Measurements from ENCODE around the gene PEF1. TPM values are rescaled to one million over a fixed set of nuclear protein-coding genes. Genes with fewer than 3 reads are reported as not detected.

The PEF1 gene
- total and polyA plus RNA-seq, 4 donors: 75.1 to 103 (median 80.8) TPM

- Histone ChIP-seq H3K4me3 (no peak overlapping the region), H3K36me3 (ENCODE audit: control insufficient read depth in 4 of 4, insufficient read depth in 4 of 4, low read length in 4 of 4) (peaks cover 0 to 21% (median 4%) of the 10 kb centered on the region in 4 donors), H3K27ac (ENCODE audit: low read depth in 1 of 2, low read length in 1 of 2) (no peak overlapping the region), H3K4me1 (ENCODE audit: control insufficient read depth in 5 of 5, insufficient read depth in 5 of 5, low read length in 5 of 5) (peaks cover 0 to 14% (median 0%) of the 10 kb centered on the region in 5 donors), H3K27me3 (ENCODE audit: control insufficient read depth in 3 of 3, insufficient read depth in 3 of 3, low read length in 2 of 3) (no peaks in the 10 kb centered on the region), H3K9me3 (ENCODE audit: control insufficient read depth in 4 of 4, insufficient read depth in 3 of 4, low read length in 3 of 4) (no peaks in the 10 kb centered on the region), H3K9ac (ENCODE audit: insufficient read depth in 1 of 2, low read length in 2 of 2) (no peak overlapping the region)
- WGBS, 2 donors: 89 to 94% methylated on average over 6 of the region's 6 CpGs
- no peak for TF ChIP-seq CTCF (IDR thresholded peaks at IDR 0.05; ENCODE audit: control extremely low read depth, extremely low read depth)
- no peak for ATAC-seq (ENCODE audit: insufficient read depth, low FRiP score)
- DNase-seq: no peak
Measured at GRCh38 chr1:31661856-31662255, 17.2 kb upstream of the PEF1 start.

- TF ChIP-seq CTCF (IDR thresholded peaks at IDR 0.05; ENCODE audit: control extremely low read depth, extremely low read depth): no peak
- H3K27me3 ChIP-seq (ENCODE audit: control insufficient read depth in 3 of 3, insufficient read depth in 3 of 3, low read length in 2 of 3): no peaks in the 10 kb centered on the region
- no peak for DNase-seq
- no peak for ATAC-seq (ENCODE audit: insufficient read depth, low FRiP score)
- peaks cover 0 to 16% (median 6%) of the 10 kb centered on the region in 4 donors for H3K36me3 ChIP-seq (ENCODE audit: control insufficient read depth in 4 of 4, insufficient read depth in 4 of 4, low read length in 4 of 4)
- peaks cover 0 to 7% (median 0%) of the 10 kb centered on the region in 5 donors for H3K4me1 ChIP-seq (ENCODE audit: control insufficient read depth in 5 of 5, insufficient read depth in 5 of 5, low read length in 5 of 5)
- H3K9me3 ChIP-seq (ENCODE audit: control insufficient read depth in 4 of 4, insufficient read depth in 3 of 4, low read length in 3 of 4): no peaks in the 10 kb centered on the region
- H3K27ac ChIP-seq (ENCODE audit: low read depth in 1 of 2, low read length in 1 of 2): no peak overlapping the region
- 95 to 98% methylated on average over 4 of the region's 4 CpGs for WGBS, 2 donors
- H3K9ac ChIP-seq (ENCODE audit: insufficient read depth in 1 of 2, low read length in 2 of 2): no peak overlapping the region
- H3K4me3 ChIP-seq: no peak overlapping the region
Measured at GRCh38 chr1:31660871-31661455, 16.3 kb upstream of the PEF1 start.

- no peak overlapping the region for H3K4me3 ChIP-seq
- WGBS, 2 donors: 83 to 90% methylated on average over 3 of the region's 3 CpGs
- no peak overlapping the region for H3K9ac ChIP-seq (ENCODE audit: insufficient read depth in 1 of 2, low read length in 2 of 2)
- H3K36me3 ChIP-seq (ENCODE audit: control insufficient read depth in 4 of 4, insufficient read depth in 4 of 4, low read length in 4 of 4): peaks cover 0 to 17% (median 7%) of the 10 kb centered on the region in 4 donors
- H3K9me3 ChIP-seq (ENCODE audit: control insufficient read depth in 4 of 4, insufficient read depth in 3 of 4, low read length in 3 of 4): no peaks in the 10 kb centered on the region
- H3K4me1 ChIP-seq (ENCODE audit: control insufficient read depth in 5 of 5, insufficient read depth in 5 of 5, low read length in 5 of 5): no peaks in the 10 kb centered on the region
- H3K27ac ChIP-seq (ENCODE audit: low read depth in 1 of 2, low read length in 1 of 2): no peak overlapping the region
- DNase-seq (no peak), ATAC-seq (ENCODE audit: insufficient read depth, low FRiP score) (no peak)
- no peaks in the 10 kb centered on the region for H3K27me3 ChIP-seq (ENCODE audit: control insufficient read depth in 3 of 3, insufficient read depth in 3 of 3, low read length in 2 of 3)
- no peak for TF ChIP-seq CTCF (IDR thresholded peaks at IDR 0.05; ENCODE audit: control extremely low read depth, extremely low read depth)
Measured at GRCh38 chr1:31659889-31660288, 15.2 kb upstream of the PEF1 start.

DNA sequence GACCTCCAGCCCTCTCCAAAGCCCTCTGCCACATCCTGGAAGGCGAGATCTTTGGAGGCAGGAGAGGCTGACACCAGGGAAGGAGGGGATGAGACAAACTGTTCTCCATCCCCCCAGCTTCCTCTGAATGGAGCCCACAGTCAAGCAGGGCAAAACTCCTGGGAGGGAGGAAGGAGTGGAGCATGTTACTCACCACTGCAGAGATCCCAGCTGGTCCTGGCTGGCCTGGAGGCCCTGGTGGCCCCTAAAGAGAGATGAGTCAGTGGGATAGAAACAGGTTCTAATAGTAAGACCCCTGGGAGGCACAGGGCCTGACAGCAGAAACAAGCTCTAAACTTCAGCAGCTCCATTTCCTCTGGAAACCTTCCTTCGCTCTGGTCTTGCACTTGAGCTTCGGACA lies 14.0 kb upstream of the PEF1 start:
- Histone ChIP-seq H3K9ac (ENCODE audit: insufficient read depth in 1 of 2, low read length in 2 of 2) (no peak overlapping the region), H3K36me3 (ENCODE audit: control insufficient read depth in 4 of 4, insufficient read depth in 4 of 4, low read length in 4 of 4) (peaks cover 0 to 17% (median 7%) of the 10 kb centered on the region in 4 donors), H3K27ac (ENCODE audit: low read depth in 1 of 2, low read length in 1 of 2) (no peak overlapping the region), H3K4me1 (ENCODE audit: control insufficient read depth in 5 of 5, insufficient read depth in 5 of 5, low read length in 5 of 5) (no peaks in the 10 kb centered on the region), H3K4me3 (no peak overlapping the region), H3K9me3 (ENCODE audit: control insufficient read depth in 4 of 4, insufficient read depth in 3 of 4, low read length in 3 of 4) (no peaks in the 10 kb centered on the region), H3K27me3 (ENCODE audit: control insufficient read depth in 3 of 3, insufficient read depth in 3 of 3, low read length in 2 of 3) (no peaks in the 10 kb centered on the region)
- 87 to 88% methylated on average over 3 of the region's 3 CpGs for WGBS, 2 donors
- DNase-seq: no peak
- no peak for TF ChIP-seq CTCF (IDR thresholded peaks at IDR 0.05; ENCODE audit: control extremely low read depth, extremely low read depth)
- no peak for ATAC-seq (ENCODE audit: insufficient read depth, low FRiP score)
